GM12872 (cell line): Measurements from ENCODE around the gene TRPM2.

Experiments used
- CTCF ChIP-seq: IDR thresholded peaks from 3 replicates; pipeline ENCODE4 v1.5.1; 2011; ENCODE audit warnings: low read depth, mild to moderate bottlenecking, low read length, moderate library complexity; ENCODE audit not compliant: insufficient read depth

The TRPM2 gene

DNA sequence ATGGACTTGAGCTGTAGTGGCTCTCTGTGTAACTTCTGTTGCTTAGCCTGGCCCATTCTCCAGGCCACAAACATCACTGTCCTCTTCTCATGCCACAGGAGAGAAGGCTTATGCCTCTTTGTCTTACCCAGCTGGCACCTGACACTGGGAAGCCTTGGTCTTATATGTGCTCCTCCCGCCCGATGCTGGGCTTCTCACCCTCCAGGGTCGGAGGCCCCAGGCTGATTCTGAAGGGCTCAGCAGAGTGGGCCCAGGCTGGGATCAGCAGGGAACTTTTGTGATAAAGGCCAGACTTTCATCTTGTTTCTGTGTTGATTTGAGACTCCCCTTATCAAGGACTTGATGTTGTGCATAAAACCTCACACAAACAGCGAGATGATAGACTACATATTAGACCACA lies 29.8 kb downstream of the TRPM2 start:
- no peak for TF ChIP-seq CTCF

GRCh38 chr21:44384968-44385367 lies 31.5 kb downstream of the TRPM2 start:
- TF ChIP-seq CTCF, result no peak

DNA sequence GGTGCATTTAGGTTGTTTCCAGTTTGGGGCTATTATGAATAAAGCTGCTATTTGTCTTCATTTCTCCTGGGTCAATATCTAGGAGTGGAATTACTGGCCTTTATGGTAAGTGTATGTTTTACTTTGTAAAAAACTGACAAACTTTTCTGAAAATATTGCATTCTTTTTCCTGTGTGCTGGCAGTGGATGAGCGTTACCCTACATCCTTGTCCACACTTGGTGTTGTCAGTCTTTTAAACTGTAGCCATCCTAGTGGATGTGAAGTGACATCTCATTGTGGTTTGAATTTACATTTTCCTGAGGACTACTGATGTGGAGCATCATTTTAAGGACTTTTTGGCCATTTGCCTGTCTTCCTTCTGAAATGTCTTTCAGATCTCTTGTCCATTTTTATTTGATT lies 35.9 kb downstream of the TRPM2 start:
- TF ChIP-seq CTCF, result no peak

GRCh38 chr21:44390886-44391285 lies 37.5 kb downstream of the TRPM2 start:
- no peak for TF ChIP-seq CTCF

DNA sequence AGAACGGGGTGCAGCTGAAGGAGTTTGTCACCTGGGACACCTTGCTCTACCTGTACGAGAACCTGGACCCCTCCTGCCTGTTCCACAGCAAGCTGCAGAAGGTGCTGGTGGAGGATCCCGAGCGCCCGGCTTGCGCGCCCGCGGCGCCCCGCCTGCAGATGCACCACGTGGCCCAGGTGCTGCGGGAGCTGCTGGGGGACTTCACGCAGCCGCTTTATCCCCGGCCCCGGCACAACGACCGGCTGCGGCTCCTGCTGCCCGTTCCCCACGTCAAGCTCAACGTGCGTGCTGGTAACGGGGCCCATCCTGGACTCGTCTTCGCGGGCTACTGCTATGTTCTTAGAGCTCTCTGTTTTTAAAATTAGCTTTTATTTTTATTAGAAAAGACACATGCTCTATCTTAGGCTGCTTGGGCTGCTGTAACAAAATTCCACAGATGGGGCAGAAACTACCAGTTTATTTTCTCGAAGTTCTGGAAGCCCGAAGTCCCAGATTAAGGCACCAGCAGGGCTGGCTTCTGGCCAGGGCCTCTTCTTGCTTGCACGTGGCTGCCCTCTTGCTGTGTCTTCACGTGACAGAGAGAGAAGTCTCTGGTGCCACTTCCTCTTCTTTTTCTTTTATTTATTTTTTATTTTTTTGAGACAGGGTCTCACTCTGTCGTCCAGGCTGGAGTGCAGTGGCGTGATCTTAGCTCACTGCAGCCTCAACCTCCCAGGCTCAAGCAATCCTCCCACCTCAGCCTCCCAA lies 38.1 kb downstream of the TRPM2 start:
- TF ChIP-seq CTCF, result no peak

DNA sequence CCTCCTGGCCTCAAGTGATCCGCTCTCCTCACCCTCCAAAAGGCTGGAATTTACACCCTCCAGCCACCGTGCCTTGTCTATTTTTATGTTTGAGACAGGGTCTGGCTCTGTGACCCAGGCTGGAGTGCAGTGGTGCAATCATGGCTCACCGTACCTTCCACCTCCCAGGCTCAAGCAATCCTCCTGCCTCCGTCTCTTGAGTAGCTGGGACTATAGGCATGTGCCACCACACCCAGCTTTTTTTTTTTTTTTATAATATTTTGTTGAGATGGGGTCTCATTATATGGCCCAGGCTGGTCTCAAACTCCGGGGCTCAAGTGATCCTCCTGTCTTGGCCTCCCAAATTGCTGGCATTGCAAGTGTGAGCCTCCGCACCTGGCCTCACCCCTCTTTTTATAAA lies 38.8 kb downstream of the TRPM2 start:
- TF ChIP-seq CTCF, result no peak

DNA sequence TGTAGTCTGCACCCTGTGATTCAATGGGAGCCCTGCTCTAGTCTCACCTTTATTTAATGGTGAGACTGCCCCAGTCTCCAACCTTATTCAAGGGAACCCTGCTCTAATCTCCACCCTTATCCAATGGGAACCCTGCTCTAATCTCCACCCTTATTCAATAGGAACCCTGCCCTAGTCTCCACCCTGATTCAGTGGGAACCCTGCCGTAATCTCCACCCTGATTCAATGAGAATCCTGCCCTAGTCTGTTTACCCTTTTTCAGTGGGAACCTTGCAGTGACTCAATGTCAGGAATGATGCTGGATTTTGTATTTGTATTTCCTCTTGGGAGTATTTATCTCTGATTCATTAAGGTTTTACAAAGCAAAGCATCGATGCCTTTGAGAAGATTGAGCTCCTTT lies 39.5 kb downstream of the TRPM2 start:
- TF ChIP-seq CTCF, result no peak
